Gastroesophageal sphincter (tissue), 3 donors: ENCODE data around the gene PDCD4.

Experiments
- EP300 ChIP-seq: sonication (generic); formaldehyde crosslinking; IDR thresholded peaks from one replicate; pipeline ENCODE4 v1.6.1; 2017; ENCODE audit warnings: antibody characterized with exemption, mild to moderate bottlenecking
- POLR2A ChIP-seq, 2 donors: fragments of 450-650 bp; IDR thresholded peaks; one replicate each; pipeline ENCODE4 v1.6.1; 2017; ENCODE audit warnings: antibody characterized with exemption in 2 of 2, mild to moderate bottlenecking in 2 of 2, moderate library complexity in 1 of 2
- POLR2AphosphoS5 ChIP-seq: sonication (generic); formaldehyde crosslinking; IDR thresholded peaks from one replicate; pipeline ENCODE4 v1.6.1; 2017; ENCODE audit warnings: antibody characterized with exemption
- TF ChIP-seq, protein P1 (sequence below), 4 experiments: fragments of 200-600 bp in 2 of 4; fragments of 450-650 bp in 2 of 4; sonication (generic) in 1 of 4; IDR thresholded peaks; one replicate each; pipeline ENCODE4 v1.5.1; 2017 to 2019; ENCODE audit warnings: antibody characterized with exemption in 4 of 4, mild to moderate bottlenecking in 2 of 4, moderate library complexity in 2 of 4

- TF ChIP-seq, protein P1, sequence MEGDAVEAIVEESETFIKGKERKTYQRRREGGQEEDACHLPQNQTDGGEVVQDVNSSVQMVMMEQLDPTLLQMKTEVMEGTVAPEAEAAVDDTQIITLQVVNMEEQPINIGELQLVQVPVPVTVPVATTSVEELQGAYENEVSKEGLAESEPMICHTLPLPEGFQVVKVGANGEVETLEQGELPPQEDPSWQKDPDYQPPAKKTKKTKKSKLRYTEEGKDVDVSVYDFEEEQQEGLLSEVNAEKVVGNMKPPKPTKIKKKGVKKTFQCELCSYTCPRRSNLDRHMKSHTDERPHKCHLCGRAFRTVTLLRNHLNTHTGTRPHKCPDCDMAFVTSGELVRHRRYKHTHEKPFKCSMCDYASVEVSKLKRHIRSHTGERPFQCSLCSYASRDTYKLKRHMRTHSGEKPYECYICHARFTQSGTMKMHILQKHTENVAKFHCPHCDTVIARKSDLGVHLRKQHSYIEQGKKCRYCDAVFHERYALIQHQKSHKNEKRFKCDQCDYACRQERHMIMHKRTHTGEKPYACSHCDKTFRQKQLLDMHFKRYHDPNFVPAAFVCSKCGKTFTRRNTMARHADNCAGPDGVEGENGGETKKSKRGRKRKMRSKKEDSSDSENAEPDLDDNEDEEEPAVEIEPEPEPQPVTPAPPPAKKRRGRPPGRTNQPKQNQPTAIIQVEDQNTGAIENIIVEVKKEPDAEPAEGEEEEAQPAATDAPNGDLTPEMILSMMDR (IDR thresholded peaks at IDR 0.05): no peak
- TF ChIP-seq POLR2A (IDR thresholded peaks at IDR 0.05): no peak
- TF ChIP-seq POLR2AphosphoS5: no peak
- no peak for TF ChIP-seq EP300
Measured at GRCh38 chr10:110825508-110825907, 46.2 kb upstream of the PDCD4 start.
